Measurements from ENCODE around the gene SREBF2.

SREBF2 gene

GRCh38 chr22:41888627-41889200, 55.8 kb downstream of the SREBF2 start:
- Histone ChIP-seq H3K36me3 (ENCODE audit: insufficient read depth, low read length) (peaks cover 96% of the 10 kb centered on the region), H3K4me2 (ENCODE audit: low read length) (no peak overlapping the region), H3K79me2 (ENCODE audit: insufficient read depth, low read length) (no peaks in the 10 kb centered on the region), H3K27me3 (ENCODE audit: insufficient read depth, low read length) (no peaks in the 10 kb centered on the region), H3K4me3 (ENCODE audit: low read depth, low read length, poor library complexity, severe bottlenecking) (no peak overlapping the region), H2AFZ (ENCODE audit: low read length) (no peak overlapping the region), H3K9ac (ENCODE audit: low read length) (no peak overlapping the region), H3F3A (ENCODE audit: insufficient read depth, low read length) (no peaks in the 10 kb centered on the region), H3K27ac (ENCODE audit: low read depth, low read length, poor library complexity, severe bottlenecking) (peak overlapping the region; percentile 9), H3K9me2 (ENCODE audit: low read depth, low read length) (no peaks in the 10 kb centered on the region), H3K9me3 (ENCODE audit: low read length) (no peaks in the 10 kb centered on the region), H4K20me1 (ENCODE audit: insufficient read depth, low read length) (no peaks in the 10 kb centered on the region), H3K4me1 (ENCODE audit: insufficient read depth, low read length, severe bottlenecking) (peaks cover 10% of the 10 kb centered on the region)
- no peak for TF ChIP-seq CTCF (IDR thresholded peaks at IDR 0.05; ENCODE audit: low read length)
- TF ChIP-seq EZH2 (IDR thresholded peaks at IDR 0.05; ENCODE audit: borderline replicate concordance, low read length), result no peak

GRCh38 chr22:41891407-41891806, 58.5 kb downstream of the SREBF2 start:
- H3F3A ChIP-seq (ENCODE audit: insufficient read depth, low read length), result no peaks in the 10 kb centered on the region
- H3K36me3 ChIP-seq (ENCODE audit: insufficient read depth, low read length), result peaks cover 93% of the 10 kb centered on the region
- H4K20me1 ChIP-seq (ENCODE audit: insufficient read depth, low read length), result no peaks in the 10 kb centered on the region
- H3K4me3 ChIP-seq (ENCODE audit: low read depth, low read length, poor library complexity, severe bottlenecking), result no peak overlapping the region
- no peaks in the 10 kb centered on the region for H3K27me3 ChIP-seq (ENCODE audit: insufficient read depth, low read length)
- peaks cover 6% of the 10 kb centered on the region for H3K4me1 ChIP-seq (ENCODE audit: insufficient read depth, low read length, severe bottlenecking)
- no peak overlapping the region for H2AFZ ChIP-seq (ENCODE audit: low read length)
- no peak overlapping the region for H3K9ac ChIP-seq (ENCODE audit: low read length)
- H3K9me2 ChIP-seq (ENCODE audit: low read depth, low read length), result no peaks in the 10 kb centered on the region
- H3K4me2 ChIP-seq (ENCODE audit: low read length), result no peak overlapping the region
- H3K79me2 ChIP-seq (ENCODE audit: insufficient read depth, low read length), result no peaks in the 10 kb centered on the region
- H3K27ac ChIP-seq (ENCODE audit: low read depth, low read length, poor library complexity, severe bottlenecking), result no peak overlapping the region
- no peak for TF ChIP-seq CTCF (IDR thresholded peaks at IDR 0.05; ENCODE audit: low read length)
- TF ChIP-seq EZH2 (IDR thresholded peaks at IDR 0.05; ENCODE audit: borderline replicate concordance, low read length), result no peak
- no peaks in the 10 kb centered on the region for H3K9me3 ChIP-seq (ENCODE audit: low read length)

GRCh38 chr22:41892721-41893120, 59.8 kb downstream of the SREBF2 start:
- Histone ChIP-seq H3K4me2 (ENCODE audit: low read length) (no peak overlapping the region), H3K4me3 (ENCODE audit: low read depth, low read length, poor library complexity, severe bottlenecking) (no peak overlapping the region), H3K9me2 (ENCODE audit: low read depth, low read length) (no peaks in the 10 kb centered on the region), H3K27ac (ENCODE audit: low read depth, low read length, poor library complexity, severe bottlenecking) (no peak overlapping the region), H2AFZ (ENCODE audit: low read length) (no peak overlapping the region), H3K27me3 (ENCODE audit: insufficient read depth, low read length) (no peaks in the 10 kb centered on the region), H3K79me2 (ENCODE audit: insufficient read depth, low read length) (no peaks in the 10 kb centered on the region), H3K9ac (ENCODE audit: low read length) (no peak overlapping the region), H3K36me3 (ENCODE audit: insufficient read depth, low read length) (peaks cover 94% of the 10 kb centered on the region), H3F3A (ENCODE audit: insufficient read depth, low read length) (no peaks in the 10 kb centered on the region), H3K4me1 (ENCODE audit: insufficient read depth, low read length, severe bottlenecking) (peaks cover 6% of the 10 kb centered on the region), H4K20me1 (ENCODE audit: insufficient read depth, low read length) (no peaks in the 10 kb centered on the region), H3K9me3 (ENCODE audit: low read length) (no peaks in the 10 kb centered on the region)
- no peak for TF ChIP-seq EZH2 (IDR thresholded peaks at IDR 0.05; ENCODE audit: borderline replicate concordance, low read length)
- TF ChIP-seq CTCF (IDR thresholded peaks at IDR 0.05; ENCODE audit: low read length), result no peak
